AG10803 (cell line): ENCODE results near the gene PCSK5.
"Not testable (repeated sequence)": the region's sequence is repeated elsewhere in the genome, so short reads cannot be mapped to it uniquely, and the experiment has no call there.

Source experiments
- DNase-seq: peaks from one replicate; pipeline ENCODE4 v3.0.0; 2010; ENCODE audit warnings: low read depth
- H3K4me3 ChIP-seq: 2 replicates; pipeline ENCODE4 v1.5.1; 2011; ENCODE audit warnings: mild to moderate bottlenecking, low read length, control low read depth
- TF ChIP-seq, protein P1 (sequence below): conservative IDR thresholded peaks from 2 replicates; pipeline ENCODE4 v1.5.1; 2011; ENCODE audit warnings: mild to moderate bottlenecking, low read length, control low read depth, inconsistent platforms

The PCSK5 gene

DNA sequence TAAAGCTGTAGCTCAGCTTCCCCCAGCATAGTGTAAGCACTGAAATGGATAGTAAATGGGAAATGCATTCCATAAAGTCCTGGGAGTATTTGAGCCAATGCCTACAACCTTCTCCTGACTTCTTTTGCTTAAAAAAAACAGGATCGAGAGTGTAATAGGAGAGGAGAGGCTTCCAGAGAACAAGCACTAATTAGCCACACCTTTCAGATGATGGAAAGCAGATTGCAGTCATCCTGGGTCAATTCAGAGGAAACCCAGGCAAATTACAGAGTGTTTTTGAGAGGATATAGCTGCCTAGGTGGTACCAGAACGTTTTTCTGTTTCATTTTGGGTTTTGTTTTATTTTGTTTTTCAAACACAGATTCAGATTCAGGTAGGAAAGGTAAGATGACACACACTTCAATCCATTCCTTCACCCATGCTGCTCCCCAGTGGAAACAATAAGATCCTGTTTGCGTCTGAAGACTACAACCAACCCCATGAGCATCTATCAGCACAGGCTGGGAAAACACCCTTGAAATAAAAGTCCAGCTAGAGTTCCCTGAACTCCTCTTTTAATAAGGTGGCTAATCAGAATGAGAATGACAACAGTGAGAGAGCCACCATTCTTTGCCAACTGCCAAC lies 408.2 kb downstream of the PCSK5 start:
- H3K4me3 ChIP-seq = no peak overlapping the region
- TF ChIP-seq, protein P1, sequence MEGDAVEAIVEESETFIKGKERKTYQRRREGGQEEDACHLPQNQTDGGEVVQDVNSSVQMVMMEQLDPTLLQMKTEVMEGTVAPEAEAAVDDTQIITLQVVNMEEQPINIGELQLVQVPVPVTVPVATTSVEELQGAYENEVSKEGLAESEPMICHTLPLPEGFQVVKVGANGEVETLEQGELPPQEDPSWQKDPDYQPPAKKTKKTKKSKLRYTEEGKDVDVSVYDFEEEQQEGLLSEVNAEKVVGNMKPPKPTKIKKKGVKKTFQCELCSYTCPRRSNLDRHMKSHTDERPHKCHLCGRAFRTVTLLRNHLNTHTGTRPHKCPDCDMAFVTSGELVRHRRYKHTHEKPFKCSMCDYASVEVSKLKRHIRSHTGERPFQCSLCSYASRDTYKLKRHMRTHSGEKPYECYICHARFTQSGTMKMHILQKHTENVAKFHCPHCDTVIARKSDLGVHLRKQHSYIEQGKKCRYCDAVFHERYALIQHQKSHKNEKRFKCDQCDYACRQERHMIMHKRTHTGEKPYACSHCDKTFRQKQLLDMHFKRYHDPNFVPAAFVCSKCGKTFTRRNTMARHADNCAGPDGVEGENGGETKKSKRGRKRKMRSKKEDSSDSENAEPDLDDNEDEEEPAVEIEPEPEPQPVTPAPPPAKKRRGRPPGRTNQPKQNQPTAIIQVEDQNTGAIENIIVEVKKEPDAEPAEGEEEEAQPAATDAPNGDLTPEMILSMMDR = 0 out of 2 replicates have a peak, but pooled peaks have one; percentile 2
- peak; percentile 5 for DNase-seq

DNA sequence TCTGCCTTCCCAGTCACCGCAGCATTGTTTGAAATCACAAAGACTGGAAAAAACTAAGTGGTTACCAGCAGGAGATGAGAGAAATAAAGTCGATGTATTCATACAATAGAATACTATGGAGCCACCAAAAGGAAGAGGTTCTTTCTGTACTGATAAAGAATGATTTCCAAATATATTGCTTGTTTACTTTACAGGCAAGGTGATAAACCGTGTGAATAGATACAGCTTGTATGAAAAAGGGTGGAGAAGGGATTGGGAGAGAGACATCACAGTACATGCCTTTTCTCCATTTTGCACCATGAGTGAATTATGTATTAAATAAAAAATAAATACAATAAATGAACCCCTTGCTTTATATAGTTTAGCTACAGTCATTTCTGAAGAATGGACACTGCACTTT lies 412.1 kb downstream of the PCSK5 start:
- no peak for DNase-seq
- TF ChIP-seq, protein P1 = no peak
- no peak overlapping the region for H3K4me3 ChIP-seq

DNA sequence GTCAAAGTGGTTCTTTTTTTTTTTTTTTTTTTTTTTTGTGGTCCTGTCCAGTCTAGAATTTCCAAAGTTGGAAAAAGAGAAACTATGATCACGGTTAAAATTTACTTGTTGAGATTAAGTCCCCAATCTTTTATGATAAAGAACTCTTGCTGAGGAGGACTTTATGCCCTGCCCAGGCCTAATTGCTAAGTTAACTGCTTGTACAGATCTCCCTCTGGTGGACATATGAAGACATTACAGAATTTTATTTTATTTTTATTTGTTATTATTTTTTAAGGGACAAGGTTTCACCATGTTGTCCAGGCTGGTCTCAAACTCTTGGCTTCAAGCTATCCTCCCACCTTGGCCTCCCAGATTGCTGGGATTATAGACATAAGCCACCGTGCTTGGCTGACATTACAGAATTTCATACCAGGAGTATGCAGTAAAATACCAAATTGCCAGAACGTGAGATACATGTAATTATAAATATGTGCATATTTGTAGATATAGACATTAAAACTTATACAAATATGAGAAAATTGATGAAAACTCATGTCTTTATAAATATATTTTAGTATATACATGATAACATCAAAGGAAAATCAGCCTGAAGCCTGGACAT lies 412.6 kb downstream of the PCSK5 start:
- DNase-seq = peak; percentile 69
- H3K4me3 ChIP-seq = no peak overlapping the region
- TF ChIP-seq, protein P1 = peak; percentile 71

DNA sequence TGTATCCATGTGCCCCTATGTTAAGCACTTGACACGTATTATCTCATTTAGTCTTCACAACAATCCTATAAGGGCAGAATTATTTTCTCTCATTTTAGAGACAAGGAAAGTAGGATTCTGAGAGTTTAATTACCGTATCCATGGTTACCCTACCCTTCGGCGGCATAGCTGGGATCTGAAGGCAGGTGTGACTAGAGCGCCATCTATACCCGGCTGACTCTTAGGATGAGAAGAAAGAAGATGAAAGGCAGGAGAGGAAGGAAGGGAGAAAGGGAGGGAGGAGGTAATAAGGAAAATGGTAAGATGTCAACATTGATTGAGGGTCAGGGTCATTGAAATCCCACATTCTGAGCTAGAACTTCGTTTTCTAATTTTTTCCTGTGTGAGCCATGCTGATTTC lies 416.6 kb downstream of the PCSK5 start:
- DNase-seq, H3K4me3 ChIP-seq: not testable (repeated sequence)

DNA sequence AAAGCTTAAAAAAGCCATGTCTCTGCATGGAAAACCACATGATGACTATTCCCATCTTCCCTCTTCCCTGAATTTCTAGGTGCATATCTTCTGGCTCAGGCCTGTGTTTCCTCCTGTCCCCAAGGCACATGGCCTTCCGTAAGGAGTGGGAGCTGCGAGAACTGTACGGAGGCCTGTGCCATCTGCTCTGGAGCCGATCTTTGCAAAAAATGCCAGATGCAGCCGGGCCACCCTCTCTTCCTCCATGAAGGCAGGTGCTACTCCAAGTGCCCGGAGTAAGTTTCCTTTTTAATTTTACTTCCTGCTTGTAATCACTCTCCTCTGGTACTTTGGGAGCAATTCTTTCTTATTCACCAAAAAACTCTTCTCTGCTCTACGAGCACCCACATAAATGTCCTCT lies 420.1 kb downstream of the PCSK5 start:
- no peak overlapping the region for H3K4me3 ChIP-seq
- DNase-seq = no peak
- TF ChIP-seq, protein P1 = no peak

DNA sequence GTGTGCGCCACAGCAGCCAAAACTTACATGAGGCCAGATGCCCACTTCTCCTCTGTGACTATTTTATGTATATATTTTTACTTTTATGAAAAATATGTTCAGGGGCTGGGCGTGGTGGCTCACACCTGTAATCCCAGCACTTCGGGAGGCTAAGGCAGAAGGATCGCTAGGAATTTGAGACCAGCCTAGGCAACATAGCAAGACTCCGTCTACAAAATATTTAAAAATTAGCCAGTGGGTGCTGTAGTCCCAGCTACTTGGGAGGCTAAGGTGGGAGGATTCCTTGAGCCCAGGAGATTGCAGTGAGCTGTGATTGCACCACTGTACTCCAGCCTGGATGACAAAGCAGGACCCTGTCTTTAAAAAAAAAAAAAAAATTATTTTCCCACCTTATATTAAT lies 420.5 kb downstream of the PCSK5 start:
- no peak for DNase-seq
- TF ChIP-seq, protein P1 = no peak
- no peak overlapping the region for H3K4me3 ChIP-seq

DNA sequence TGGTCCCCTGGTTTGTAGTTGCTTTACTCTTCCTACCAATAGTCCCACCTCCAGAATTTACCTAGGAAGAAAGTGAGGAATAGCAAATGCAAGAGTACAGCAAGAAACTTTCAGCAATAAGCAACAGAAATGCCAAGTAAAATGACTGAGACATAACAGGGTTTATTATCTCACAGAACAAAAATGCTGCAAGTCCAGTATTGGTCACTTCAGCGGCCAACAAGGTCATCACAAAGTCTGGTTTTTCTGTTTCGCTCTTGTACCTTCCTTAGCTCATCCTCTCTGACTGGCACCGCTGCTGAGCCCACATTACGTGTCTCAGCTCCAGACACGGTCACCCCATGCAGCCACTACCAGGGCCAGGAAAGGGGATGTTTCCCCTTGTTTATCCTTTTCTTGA lies 421.1 kb downstream of the PCSK5 start:
- H3K4me3 ChIP-seq = no peak overlapping the region
- TF ChIP-seq, protein P1 = no peak
- no peak for DNase-seq

DNA sequence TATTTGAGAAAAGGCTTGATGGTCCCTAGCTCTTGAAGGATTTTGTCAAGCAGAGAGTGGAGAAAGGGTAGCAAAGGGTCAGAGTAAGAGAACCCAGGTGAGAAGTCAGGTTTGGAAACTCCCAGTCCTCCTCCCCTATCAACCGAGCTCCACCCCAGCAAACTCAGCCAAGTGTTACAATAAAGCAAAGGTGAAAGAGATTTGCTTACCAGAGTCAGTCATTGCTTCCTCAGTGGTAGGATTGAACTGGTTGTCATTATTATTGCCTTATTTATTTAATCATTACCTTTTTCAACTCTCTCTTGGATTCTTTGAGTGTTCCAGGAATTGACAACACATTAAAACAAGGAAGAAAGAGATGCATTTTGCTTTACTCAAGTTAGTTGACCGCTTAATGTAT lies 423.3 kb downstream of the PCSK5 start:
- no peak overlapping the region for H3K4me3 ChIP-seq
- DNase-seq = no peak
- TF ChIP-seq, protein P1 = no peak
